Measurements from ENCODE around the gene BAIAP2L1.
"Not testable (repeated sequence)": the region's sequence is repeated elsewhere in the genome, so short reads cannot be mapped to it uniquely, and the experiment has no call there.

The BAIAP2L1 gene

GRCh38 chr7:98321301-98321700 lies 79.6 kb downstream of the BAIAP2L1 start:
- no peak for DNase-seq (ENCODE audit: low read depth)

DNA sequence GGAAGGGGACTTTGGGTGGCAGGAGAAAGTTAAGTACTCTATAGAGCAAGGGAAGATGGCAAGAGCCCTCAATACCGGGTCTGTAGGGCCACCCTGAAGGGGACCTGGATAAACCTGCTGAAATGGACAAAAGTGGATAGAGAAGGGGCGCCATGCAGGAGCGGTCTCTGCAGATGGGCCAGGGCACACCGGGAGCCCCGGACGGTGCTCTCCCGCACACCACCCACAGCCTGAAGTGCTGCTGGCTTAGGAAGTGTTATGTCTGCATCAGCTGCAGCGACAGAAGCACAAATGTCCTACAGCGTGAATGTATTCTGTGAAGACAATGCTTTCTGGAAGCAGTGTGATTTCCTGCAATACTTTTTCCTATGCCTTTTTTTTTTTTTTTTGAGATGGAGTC lies 81.7 kb downstream of the BAIAP2L1 start:
- DNase-seq (ENCODE audit: low read depth) = peak; percentile 25

DNA sequence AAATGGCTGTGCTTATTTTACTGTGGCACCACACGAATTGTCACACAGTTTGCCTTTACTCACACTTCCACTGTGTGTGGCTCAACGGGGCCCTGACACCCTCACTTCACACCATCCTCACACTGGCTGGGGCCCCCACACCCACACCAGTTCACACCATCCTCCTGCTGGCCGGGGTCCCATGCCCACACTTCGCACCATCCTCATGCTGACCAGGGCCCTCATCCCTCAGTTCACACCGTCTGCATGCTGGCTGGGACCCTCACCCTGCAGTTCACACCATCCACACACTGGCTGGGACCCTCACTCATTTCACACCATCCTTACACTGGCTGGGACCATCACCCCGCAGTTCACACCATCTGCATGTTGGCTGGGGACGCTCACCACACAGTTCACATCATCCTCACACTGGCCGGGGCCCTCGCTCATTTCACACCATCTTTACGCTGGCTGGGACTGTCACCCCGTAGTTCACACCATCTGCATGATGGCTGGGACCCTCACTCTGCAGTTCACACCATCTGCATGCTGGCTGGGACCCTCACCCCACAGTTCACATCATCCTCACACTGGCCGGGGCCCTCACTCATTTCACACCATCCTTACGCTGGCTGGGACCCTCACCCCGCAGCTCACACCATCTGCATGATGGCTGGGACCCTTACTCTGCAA lies 83.4 kb downstream of the BAIAP2L1 start:
- no peak for DNase-seq (ENCODE audit: low read depth)

DNA sequence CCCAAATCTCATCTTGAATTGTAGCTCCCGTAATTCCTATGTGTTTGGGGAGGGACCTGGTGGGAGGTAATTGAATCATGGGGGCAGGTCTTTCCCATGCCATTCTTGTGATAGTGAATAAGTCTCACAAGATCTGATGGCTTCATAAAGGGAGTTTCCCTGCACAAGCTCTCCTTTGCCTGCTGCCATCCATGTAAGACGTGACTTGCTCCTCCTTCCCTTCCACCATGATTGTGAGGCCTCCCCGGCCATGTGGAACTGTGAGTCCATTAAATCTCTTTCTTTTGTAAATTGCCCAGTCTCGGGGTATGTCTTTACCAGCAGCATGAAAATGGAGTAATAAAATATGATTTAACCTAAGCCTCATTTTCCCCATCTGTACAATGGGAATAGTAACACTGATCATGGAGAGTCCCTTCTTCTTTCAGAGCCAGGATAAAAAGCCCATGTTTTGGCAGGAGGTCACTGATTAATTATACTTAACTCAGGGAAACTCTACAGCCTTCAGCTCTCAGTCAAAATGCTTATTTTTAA lies 84.8 kb downstream of the BAIAP2L1 start:
- DNase-seq (ENCODE audit: low read depth) = not testable (repeated sequence)

DNA sequence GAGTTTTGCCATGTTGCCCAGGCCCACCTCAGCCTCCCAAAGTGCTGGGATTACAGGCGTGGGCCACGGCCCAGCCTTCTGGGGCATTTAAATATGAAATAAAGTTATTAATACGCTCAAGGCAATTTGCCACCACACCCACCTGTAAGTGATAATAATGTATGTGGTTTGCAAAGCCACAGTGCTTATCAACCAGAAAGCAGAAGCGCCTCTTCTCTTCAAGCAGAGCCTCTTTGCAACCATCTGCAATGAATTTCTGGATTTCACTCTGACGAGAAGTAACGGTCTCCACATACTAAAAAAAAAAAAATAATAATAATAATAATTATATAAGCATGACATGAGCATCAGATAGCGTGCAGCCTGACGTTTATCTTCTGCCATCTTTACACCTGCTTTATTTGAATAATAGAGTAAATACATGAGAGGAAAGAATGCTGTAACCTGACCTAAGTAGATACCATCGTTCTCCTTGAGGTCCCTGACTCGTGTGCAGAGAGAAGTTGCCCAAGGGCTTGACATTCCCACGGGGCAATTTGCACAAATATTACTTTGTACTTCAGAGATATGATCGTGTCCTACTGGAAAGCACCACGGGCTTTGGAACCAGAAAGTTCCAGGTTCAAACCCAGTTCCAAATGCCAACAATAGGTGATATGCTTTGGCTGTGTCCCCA lies 85.4 kb downstream of the BAIAP2L1 start:
- no peak for DNase-seq (ENCODE audit: low read depth)

DNA sequence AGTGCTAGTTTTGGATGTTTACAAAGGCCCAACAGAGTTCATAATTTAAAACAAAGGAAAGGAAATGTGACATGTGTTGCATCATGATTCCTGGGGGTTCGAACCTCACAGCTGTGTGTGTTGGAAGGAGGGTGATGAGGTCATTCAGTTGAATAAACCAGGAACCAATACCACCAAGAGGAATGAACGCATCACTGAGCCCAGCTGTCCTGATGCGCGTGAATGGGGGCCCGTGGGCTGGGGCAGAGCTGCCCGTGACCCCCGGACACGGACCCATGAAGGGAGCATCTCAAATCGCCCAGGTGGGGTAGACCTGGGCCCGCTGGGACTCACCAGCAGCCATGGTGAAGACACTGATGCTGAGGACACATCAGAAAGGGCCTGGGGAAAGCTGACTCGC lies 86.4 kb downstream of the BAIAP2L1 start:
- peak; percentile 72 for DNase-seq (ENCODE audit: low read depth)

DNA sequence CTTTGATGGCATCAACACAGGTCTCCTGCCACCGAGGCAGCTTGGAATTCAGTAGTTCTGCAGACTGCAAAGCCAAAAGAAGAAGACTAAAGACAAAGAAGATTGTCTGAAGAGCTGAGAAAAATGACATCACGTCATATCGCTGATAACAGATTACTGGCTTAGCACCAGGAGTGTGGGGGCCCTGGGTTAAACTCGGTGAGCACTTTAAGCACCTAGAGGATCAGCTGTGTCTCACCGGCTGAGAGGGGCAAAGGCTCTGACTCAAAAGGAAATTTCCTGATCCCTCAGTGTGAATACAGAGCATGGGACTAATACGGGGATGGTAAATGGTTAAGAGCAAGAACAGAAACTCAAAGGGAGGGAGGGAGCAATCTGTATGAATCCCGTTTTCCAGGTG lies 88.7 kb downstream of the BAIAP2L1 start:
- DNase-seq (ENCODE audit: low read depth) = no peak

- DNase-seq (ENCODE audit: low read depth) = no peak
Observed at GRCh38 chr7:98309566-98309965, 91.3 kb downstream of the BAIAP2L1 start.

- no peak for DNase-seq (ENCODE audit: low read depth)
Observed at GRCh38 chr7:98307971-98308466, 92.9 kb downstream of the BAIAP2L1 start.

GRCh38 chr7:98305951-98306535 lies 94.8 kb downstream of the BAIAP2L1 start:
- DNase-seq (ENCODE audit: low read depth) = peak; percentile 37

DNA sequence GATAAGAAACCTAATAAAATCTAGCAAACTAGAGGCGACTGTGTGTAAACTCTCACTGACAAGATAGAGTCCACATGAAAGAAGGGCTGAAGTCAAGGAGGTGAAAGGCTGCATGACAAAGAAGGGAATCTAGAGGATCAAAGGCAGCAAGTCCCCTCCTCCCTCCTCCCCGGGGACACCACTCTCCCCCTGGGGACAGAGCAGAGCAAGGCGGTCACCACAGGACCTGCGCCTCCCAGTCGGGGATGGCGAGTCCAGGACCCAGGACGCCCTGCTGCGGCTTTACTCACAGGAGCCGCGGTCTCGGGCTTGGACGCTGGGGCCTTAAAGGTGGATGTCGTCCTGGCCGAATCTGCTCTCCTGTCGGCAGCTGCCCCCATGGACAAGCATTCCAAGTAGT lies 97.0 kb downstream of the BAIAP2L1 start:
- DNase-seq (ENCODE audit: low read depth) = no peak

DNA sequence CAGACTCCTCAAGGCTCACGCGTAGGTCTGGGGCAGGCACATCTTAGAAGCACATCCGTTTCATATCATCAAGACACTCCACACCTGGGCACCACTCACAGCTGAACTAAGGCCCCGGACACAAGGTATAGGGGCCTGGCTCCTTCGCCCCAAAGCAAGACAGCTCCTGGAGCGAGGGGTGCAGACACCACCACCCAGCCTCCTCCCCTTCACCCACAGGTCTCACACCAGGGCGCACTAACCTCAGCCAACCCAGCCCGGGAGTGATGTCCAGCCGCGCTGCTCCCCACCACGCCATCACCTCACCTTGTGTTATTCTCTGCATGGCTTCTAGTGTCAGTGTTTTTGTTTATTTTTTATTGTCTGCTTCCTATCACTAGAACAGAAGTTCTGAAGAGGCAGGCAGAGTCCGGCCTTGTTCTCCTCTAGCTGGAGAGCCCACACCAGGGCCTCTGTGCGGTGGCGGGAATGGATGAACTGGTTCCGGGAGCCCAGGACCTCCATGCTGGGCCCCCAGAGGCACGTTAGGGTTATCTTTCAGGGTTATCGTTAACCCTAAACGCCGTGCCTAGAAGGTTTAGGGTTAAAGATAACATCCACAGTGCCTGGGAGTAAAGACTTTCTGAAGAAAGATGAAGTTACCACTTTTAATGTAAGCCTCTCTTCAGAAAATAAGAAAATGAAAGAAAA lies 97.6 kb downstream of the BAIAP2L1 start:
- no peak for DNase-seq (ENCODE audit: low read depth)

GRCh38 chr7:98301693-98302470 lies 99.0 kb downstream of the BAIAP2L1 start:
- DNase-seq (ENCODE audit: low read depth) = no peak

DNA sequence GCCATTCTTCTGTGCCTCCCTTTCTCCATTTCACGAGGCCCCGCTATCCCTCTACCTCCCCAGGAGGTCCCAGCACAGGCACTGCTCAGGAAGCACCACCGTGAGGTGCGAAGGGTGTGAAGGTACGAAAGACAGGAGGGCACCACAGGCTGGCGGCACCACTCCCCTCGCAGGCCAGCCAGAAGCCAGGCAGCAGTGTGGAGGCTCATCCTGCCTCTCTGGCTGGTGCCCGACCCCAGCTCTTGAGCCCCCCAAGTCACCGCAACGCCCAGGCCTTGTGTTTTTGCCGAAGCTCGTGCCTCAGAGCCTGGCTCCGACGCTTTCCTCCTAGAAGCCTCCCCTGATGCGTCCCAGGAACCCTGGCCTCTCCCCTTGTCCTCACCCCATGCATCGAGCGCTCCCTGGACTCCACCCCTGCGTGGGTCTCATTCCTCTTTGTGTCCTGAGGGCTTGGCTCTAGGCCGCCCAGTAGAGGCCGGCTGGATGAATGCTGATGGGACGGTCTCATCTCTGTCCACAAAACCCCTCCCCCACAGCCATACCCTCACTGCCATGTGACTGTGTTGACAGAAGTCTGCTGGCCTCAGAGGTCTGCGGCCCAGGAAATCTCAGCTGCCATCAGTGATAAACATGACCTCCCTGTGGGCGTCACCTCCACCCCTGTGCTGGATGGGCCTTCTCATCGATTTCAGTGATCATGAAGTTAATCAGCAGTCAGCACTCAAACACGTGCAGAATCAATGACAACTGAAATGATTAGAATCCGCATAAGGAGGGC lies 100.1 kb downstream of the BAIAP2L1 start:
- DNase-seq (ENCODE audit: low read depth) = no peak

DNA sequence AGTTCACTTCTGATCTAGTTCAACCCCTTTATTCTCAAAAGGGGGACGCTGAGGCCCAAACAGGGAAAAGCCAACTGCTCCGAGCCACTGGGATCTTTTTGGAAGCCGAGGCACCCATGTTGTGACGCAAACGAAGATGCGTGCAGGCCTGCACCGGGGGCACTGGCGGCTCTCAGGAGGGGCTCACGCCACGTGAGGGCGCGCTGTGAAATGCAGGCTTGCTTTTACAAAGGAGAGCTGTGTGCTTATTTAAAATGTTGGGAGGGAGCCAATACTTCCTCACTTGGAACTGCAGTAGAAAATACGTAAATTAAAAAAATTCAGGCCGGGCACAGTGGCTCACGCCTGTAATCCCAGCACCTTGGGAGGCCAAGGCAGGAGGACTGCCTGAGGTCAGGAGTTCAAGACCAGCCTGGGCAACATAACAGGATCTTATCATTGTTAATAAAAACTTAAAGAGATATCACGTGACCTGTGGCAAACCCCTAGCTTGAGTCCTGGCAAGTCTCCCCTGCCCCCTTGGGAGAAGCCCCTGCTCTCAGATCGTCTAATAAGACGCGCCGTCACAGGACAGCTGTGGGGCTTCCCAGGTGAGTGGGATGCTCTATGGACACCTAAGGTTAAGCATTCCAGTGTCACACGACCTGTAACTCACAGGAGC lies 103.1 kb downstream of the BAIAP2L1 start:
- DNase-seq (ENCODE audit: low read depth) = no peak

DNA sequence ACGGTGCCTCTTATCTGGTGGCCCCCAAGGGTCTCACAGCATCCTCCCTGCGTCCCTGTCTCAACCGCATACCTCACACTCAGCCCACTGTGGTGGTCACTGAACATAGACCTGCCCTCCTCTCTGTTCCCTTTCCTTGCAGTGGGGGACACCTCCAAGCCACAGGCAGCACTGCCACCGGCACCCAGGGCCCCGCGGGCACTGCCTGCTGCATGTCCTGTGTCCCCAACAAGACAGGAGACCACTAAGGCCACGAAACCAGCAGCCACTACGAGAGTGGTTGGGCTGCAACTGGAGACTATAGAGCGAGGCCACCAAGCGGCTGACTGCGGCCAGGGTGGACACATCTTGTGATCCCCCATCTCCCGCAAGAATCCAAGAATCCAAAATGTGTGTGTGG lies 104.1 kb downstream of the BAIAP2L1 start:
- DNase-seq (ENCODE audit: low read depth) = no peak

GRCh38 chr7:98295467-98296192 lies 105.3 kb downstream of the BAIAP2L1 start:
- no peak for DNase-seq (ENCODE audit: low read depth)

GRCh38 chr7:98294798-98295382 lies 106.0 kb downstream of the BAIAP2L1 start:
- DNase-seq (ENCODE audit: low read depth) = no peak

- DNase-seq (ENCODE audit: low read depth) = no peak
Observed at GRCh38 chr7:98294326-98294725, 106.6 kb downstream of the BAIAP2L1 start.

Data from amniotic epithelial cell (primary cell).